DMS79 treated with DMSO at 0.1 percent for 48 hours (cell line): Measurements from ENCODE around the gene POTEM.
"Not testable (repeated sequence)": the region's sequence is repeated elsewhere in the genome, so short reads cannot be mapped to it uniquely, and the experiment has no call there.

ENCODE experiments used
- DNase-seq: peaks from one replicate; lab custom pipeline; 2025; lab: John Stamatoyannopoulos, UW

The POTEM gene

GRCh38 chr14:18967134-18967533 lies at the start of gene POTEM:
TSS of gene POTEM (plus strand) at chr14:18967434. CDS start at chr14:18967486, 52 bp downstream.
- not testable (repeated sequence) for DNase-seq

GRCh38 chr14:18918345-18918744 lies 48.9 kb upstream of the POTEM start:
- DNase-seq: not testable (repeated sequence)

DNA sequence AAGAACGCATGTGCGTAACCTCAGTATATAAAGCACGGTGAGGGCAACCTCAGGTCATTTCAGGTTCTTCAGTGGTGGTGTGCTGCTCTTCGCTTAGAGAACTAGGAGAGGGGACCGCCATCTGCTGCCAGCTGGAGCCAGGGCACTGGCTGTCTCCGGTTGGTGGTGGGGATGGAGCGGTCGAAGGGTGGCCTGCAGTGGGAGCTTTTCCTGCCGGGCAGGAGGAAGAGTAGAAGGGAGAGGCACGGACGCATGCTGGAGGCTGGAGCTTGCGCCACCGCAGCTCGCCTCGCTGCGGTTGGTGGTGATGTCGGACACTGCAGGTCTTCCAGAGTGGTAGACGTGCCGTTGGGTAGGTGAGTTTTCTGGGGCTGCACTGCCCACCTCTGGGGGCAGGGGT lies 47.2 kb upstream of the POTEM start:
- not testable (repeated sequence) for DNase-seq

GRCh38 chr14:18921055-18921701 lies 46.1 kb upstream of the POTEM start:
- DNase-seq: not testable (repeated sequence)

- DNase-seq: not testable (repeated sequence)
Measured at GRCh38 chr14:18936848-18937247, 30.4 kb upstream of the POTEM start.

GRCh38 chr14:18938733-18939132 lies 28.5 kb upstream of the POTEM start:
- DNase-seq: not testable (repeated sequence)

DNA sequence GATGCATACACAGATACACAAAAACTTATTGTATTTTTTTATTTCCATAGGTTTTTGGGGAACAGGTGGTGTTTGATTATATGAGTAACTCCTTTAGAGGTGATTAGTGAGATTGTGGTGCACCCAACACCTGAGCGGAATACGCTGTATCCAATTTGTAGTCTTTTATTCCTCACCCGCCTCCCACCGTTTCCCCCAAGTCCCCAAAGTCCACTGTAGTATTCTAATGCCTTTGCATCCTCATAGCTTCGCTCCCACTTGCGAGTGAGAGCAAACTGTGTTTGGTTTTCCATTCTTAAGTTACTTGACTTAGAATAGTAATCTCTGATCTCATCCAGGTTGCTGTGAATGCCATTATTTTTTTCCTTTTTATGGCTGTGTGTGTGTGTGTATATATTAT lies 17.3 kb upstream of the POTEM start:
- not testable (repeated sequence) for DNase-seq

GRCh38 chr14:18953085-18953484 lies 14.1 kb upstream of the POTEM start:
- not testable (repeated sequence) for DNase-seq

DNA sequence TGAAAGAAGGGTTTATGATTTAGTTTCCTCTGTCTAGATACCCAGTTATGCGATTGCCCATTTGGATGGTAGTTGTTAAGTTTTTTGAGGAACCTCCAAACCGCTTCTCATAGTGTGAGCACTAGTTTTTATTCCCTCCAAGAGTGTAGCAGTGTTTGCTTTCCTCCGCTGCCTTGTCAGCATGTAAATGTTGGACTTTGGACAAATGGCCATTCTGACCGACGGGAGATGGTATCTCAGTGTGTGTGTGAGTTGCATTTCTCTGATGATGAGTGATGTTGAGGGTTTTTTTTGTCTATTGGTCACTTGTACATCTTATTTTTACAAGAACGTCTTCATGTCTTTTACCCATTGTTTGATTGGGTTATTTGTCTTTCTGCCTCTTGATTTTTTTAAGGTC lies 11.4 kb upstream of the POTEM start:
- not testable (repeated sequence) for DNase-seq

- DNase-seq: not testable (repeated sequence)
Measured at GRCh38 chr14:18961576-18961975, 5.7 kb upstream of the POTEM start.

DNA sequence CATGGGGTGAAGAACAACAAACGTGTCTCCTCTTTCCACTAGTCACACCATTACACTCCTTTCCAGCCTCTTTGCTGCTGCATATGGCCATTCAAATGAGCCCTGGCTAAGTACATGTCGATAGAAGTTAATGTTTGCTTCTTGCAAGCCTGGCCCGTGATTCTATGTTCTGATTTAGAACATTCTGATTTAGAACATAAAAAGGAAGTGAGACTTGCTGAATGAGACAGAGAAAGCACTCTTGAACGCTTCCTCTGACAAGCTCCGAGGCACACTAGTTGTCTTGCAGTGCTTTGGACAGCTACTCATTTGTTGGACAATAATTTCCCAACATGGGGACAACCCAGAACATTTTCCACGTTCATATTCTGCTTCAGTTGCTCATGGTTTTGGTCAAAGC lies 5.1 kb upstream of the POTEM start:
- DNase-seq: not testable (repeated sequence)

GRCh38 chr14:18963276-18963675 lies 4.0 kb upstream of the POTEM start:
- not testable (repeated sequence) for DNase-seq

DNA sequence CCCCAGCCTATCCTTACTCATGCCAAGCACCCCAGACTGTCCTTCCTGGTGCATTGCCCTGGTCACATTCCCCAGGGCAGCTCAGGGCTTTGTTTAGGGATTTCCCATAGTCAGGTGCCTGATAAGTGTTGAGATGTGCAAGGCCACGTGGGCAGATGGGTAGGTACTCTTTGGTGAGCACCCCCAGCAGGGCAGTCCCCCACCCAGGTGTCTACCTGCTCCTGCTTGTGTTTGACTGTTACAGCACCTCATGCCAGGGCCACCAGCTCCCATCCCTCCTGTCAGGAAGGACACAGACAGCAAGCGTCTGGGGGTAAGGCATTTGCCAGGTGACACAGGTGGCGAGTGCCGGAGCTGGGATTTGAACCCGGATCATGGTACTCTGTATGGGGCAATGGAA lies 2.4 kb upstream of the POTEM start:
- DNase-seq: not testable (repeated sequence)

GRCh38 chr14:19002566-19002965 lies 35.3 kb downstream of the POTEM start:
- DNase-seq: not testable (repeated sequence)

DNA sequence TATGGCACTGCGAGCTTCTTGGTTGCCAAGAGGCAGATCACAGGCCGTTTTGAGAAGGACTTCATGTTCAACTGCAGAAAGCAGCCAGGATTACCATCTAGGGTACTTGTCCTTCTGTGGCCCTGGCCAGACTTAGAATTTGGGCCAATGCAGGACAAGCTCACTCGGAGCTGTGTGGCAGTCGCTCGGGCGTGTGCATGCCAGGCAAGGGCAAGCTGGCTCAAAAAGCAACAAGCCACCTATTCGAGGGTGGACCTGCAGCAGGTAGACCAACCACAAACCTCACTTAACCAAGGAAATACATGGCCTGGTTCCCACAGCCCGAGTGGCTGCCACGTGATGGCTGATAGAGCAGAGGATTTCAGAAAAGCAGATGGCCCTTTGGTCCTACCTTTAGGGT lies 39.3 kb downstream of the POTEM start:
- DNase-seq: not testable (repeated sequence)

- DNase-seq: not testable (repeated sequence)
Measured at GRCh38 chr14:19007678-19008077, 40.4 kb downstream of the POTEM start.

DNA sequence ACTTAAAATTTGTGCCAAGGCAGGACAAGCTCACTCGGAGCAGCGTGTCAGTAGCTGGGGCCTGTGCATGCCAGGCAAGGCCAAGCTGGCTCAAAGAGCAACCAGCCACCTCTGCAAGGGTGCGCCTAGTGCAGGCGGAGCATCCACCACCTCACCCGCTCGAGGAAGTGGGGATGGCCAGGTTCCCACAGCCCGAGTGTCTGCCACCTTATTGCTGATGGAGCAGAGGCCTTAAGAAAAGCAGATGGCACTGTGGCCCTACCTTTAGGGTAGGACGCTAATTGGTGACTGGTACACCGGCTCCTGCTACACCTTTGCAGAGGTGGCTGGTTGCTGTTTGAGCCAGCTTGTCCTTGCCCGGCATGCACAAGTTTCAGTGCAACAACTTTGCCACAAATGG lies 43.8 kb downstream of the POTEM start:
- DNase-seq: not testable (repeated sequence)

- DNase-seq: not testable (repeated sequence)
Measured at GRCh38 chr14:19011703-19012102, 44.5 kb downstream of the POTEM start.

GRCh38 chr14:19015185-19015584 lies 48.0 kb downstream of the POTEM start:
- DNase-seq: not testable (repeated sequence)

DNA sequence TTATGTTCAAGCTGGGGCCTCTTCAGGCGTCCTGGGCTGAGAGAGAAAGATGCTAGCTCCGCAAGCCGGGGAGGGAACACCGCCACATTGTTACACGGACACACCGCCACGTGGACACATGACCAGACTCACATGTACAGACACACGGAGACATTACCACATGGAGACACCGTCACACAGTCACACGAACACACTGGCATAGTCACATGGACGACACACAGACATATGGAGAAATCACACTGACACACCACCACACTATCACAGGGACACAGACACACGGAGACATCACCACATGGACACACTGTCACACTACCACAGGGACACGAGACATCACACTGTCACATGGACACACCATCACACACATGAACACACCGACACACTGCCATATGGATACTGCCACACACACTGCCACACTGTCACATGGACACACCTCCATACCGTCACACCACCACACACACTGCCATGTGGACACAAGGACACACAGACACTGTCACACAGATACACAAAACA lies 57.9 kb downstream of the POTEM start:
- DNase-seq: not testable (repeated sequence)

DNA sequence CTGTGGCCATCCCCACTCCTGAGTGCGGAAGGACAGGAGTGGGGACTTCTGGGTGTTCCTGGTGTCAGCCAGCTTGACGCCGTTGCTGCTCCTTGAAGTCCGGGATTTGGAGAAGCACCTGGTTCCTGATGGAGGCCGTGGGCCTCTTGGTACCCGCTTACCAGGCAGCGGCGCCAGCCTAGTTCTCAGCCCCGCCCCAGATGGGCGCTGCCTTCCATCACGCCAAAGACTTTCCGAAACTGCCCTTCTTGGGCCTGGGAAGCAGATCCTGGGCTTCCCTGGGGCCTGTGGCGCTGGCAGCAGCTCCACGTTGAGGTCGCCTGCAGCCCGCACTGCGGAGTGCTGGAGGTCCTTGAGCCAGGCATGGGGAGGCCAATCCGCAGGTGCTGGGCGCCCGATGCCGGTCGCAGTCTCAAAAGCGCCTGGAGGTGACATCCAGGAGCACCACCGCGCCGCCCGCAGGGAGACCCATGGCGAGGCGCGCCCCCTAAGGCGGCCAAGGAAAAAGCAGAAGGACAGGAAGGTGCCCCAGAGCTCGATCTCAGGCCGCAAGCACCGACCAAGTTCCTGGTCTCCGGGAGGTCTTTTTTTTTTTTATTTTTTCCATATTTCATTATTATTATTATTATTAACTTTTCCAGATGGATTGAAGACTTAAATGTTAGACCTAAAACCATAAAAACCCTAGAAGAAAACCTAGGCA lies 59.6 kb downstream of the POTEM start:
- DNase-seq: not testable (repeated sequence)

- not testable (repeated sequence) for DNase-seq
Measured at GRCh38 chr14:19027895-19028294, 60.7 kb downstream of the POTEM start.

DNA sequence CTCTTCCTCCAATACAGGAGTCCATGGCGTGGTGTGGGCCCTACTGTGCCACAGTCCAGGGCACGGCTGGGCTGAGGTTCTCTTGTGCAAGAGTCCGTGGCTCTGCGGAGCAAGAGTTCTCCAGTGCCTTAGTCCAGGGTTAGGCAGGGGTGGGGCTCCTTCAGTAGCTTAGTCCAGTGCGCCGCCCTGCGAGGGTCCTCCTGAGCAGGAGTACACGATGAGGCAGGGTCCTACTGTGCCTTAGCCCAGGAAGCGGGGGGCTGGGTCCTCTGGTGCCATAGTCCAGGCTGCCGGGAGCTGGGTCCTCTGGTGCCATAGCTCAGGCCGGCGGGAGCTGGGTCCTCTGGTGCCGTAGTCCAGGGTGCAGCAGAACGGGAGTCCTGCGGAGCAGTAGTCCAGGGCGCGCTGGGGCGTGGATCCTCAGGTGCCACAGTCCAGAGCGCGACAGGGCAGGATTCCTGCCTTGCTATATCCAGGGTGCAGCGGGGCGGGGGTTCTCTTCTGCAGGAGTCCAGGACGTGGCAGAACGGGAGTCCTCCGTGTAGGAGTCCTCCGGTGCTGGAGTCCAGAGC lies 69.7 kb downstream of the POTEM start:
- not testable (repeated sequence) for DNase-seq
